ENCODE measurements around the gene CIB4.

GRCh38 chr2:26649992-26650712 is 9.0 kb upstream of the CIB4 start:
- TF ChIP-seq CTCF (IDR thresholded peaks at IDR 0.05) (no peak), POLR2AphosphoS5 (IDR thresholded peaks at IDR 0.05) (no peak)

Data from sigmoid colon (tissue), 4 donors.